ENCODE results near the gene ABHD12B. TPM values are rescaled to one million over a fixed set of nuclear protein-coding genes. Genes with fewer than 3 reads are reported as not detected.

ABHD12B gene
- polyA plus RNA-seq, 3 donors: 0.45 to 0.54 TPM; not detected in 1

- Histone ChIP-seq H3K27ac (ENCODE audit: low read depth in 1 of 2, low read length in 2 of 2) (no peak overlapping the region), H2AFZ (ENCODE audit: insufficient read depth, low read depth, low read length, poor library complexity, severe bottlenecking) (no peak overlapping the region), H3K9ac (ENCODE audit: insufficient read depth, low read length, poor library complexity, severe bottlenecking) (no peak overlapping the region), H3K36me3 (replicated peaks in 1 of 2; ENCODE audit: control insufficient read depth in 1 of 2, insufficient read depth in 2 of 2, low read length in 2 of 2) (peaks cover 4 to 11% of the 10 kb centered on the region in 2 donors), H4K20me1 (ENCODE audit: insufficient read depth, low read length) (peaks cover 60% of the 10 kb centered on the region), H3K27me3 (ENCODE audit: control insufficient read depth in 2 of 2, insufficient read depth in 2 of 2, low read length in 2 of 2) (no peaks in the 10 kb centered on the region), H3K4me3 (replicated peaks in 1 of 3; ENCODE audit: low read depth in 2 of 3, low read length in 3 of 3) (no peak overlapping the region), H3K4me2 (replicated peaks; ENCODE audit: extremely low read depth, low read length, poor library complexity, severe bottlenecking) (no peak overlapping the region), H3K79me2 (ENCODE audit: insufficient read depth, low read length) (peaks cover 96% of the 10 kb centered on the region), H3K4me1 (ENCODE audit: control insufficient read depth in 1 of 2, insufficient read depth in 2 of 2, low read length in 2 of 2) (peaks cover 60 to 76% of the 10 kb centered on the region in 2 donors), H3K9me3 (replicated peaks in 1 of 2; ENCODE audit: control insufficient read depth in 1 of 2, insufficient read depth in 1 of 2, low read length in 2 of 2) (no peaks in the 10 kb centered on the region)
- Mint-ChIP-seq H3K27ac (peak overlapping the region in 1 of 7 donors; percentile 38), H3K4me1 (peaks cover 72% of the 10 kb centered on the region), H3K4me3 (no peak overlapping the region), H3K27me3 (ENCODE audit: low read depth in 3 of 3) (no peaks in the 10 kb centered on the region), H3K9me3 (no peaks in the 10 kb centered on the region), H3K36me3 (peaks cover 13 to 15% of the 10 kb centered on the region in 2 donors)
- 83% methylated on average over 5 of the region's 8 CpGs for WGBS (ENCODE audit: insufficient coverage)
- TF ChIP-seq CTCF (IDR thresholded peaks at IDR 0.05): no peak
- no peak for DNase-seq
- intact Hi-C loops (cut with micrococcal nuclease): loop anchor here in 1 of 2 donors (10.0 kb wide), 1 partner anchor 98 kb away; no protein-coding TSS in a partner anchor
Observed at GRCh38 chr14:50826681-50827080, 45.2 kb upstream of the ABHD12B start.

GRCh38 chr14:50828721-50829488, 42.9 kb upstream of the ABHD12B start:
- peaks cover 12 to 13% of the 10 kb centered on the region in 2 donors for H3K36me3 Mint-ChIP-seq
- Histone ChIP-seq H3K79me2 (ENCODE audit: insufficient read depth, low read length) (peaks cover 75% of the 10 kb centered on the region), H2AFZ (ENCODE audit: insufficient read depth, low read depth, low read length, poor library complexity, severe bottlenecking) (peak overlapping the region; percentile 70), H3K4me3 (replicated peaks in 1 of 3; ENCODE audit: low read depth in 2 of 3, low read length in 3 of 3) (peak overlapping the region; percentile 84 to 91 (median 84)), H4K20me1 (ENCODE audit: insufficient read depth, low read length) (peaks cover 57% of the 10 kb centered on the region), H3K9me3 (replicated peaks in 1 of 2; ENCODE audit: control insufficient read depth in 1 of 2, insufficient read depth in 1 of 2, low read length in 2 of 2) (no peaks in the 10 kb centered on the region), H3K4me1 (ENCODE audit: control insufficient read depth in 1 of 2, insufficient read depth in 2 of 2, low read length in 2 of 2) (peaks cover 43 to 59% of the 10 kb centered on the region in 2 donors), H3K27ac (ENCODE audit: low read depth in 1 of 2, low read length in 2 of 2) (peak overlapping the region in 1 of 2 donors; percentile 83), H3K9ac (ENCODE audit: insufficient read depth, low read length, poor library complexity, severe bottlenecking) (peak overlapping the region; percentile 76), H3K27me3 (ENCODE audit: control insufficient read depth in 2 of 2, insufficient read depth in 2 of 2, low read length in 2 of 2) (no peaks in the 10 kb centered on the region), H3K36me3 (replicated peaks in 1 of 2; ENCODE audit: control insufficient read depth in 1 of 2, insufficient read depth in 2 of 2, low read length in 2 of 2) (peaks cover 4 to 11% of the 10 kb centered on the region in 2 donors), H3K4me2 (replicated peaks; ENCODE audit: extremely low read depth, low read length, poor library complexity, severe bottlenecking) (peak overlapping the region; percentile 80)
- DNase-seq: no peak
- peak overlapping the region; percentile 95 to 99 for H3K4me3 Mint-ChIP-seq
- peaks cover 0 to 6% (median 0%) of the 10 kb centered on the region in 3 donors for H3K27me3 Mint-ChIP-seq (ENCODE audit: low read depth in 3 of 3)
- H3K9me3 Mint-ChIP-seq: no peaks in the 10 kb centered on the region
- TF ChIP-seq CTCF (IDR thresholded peaks at IDR 0.05): no peak
- peaks cover 61% of the 10 kb centered on the region for H3K4me1 Mint-ChIP-seq
- peak overlapping the region in 3 of 7 donors; percentile 36 to 93 (median 89) for H3K27ac Mint-ChIP-seq
- WGBS (ENCODE audit: insufficient coverage): 41% methylated on average over 3 of the region's 10 CpGs
- intact Hi-C loops (cut with micrococcal nuclease): loop anchor here in 1 of 2 donors (10.0 kb wide), 1 partner anchor 96 kb away; no protein-coding TSS in a partner anchor

Measured in CD14-positive monocyte (primary cell).